KMS-11 (cell line): ENCODE results near the gene LOXL4.

ENCODE experiments used
- H2AFZ ChIP-seq: fragments of 200-600 bp; sonication (generic); 2 replicates; pipeline ENCODE4 v1.6.1; 2016; ENCODE audit warnings: antibody characterized with exemption, mixed run types, low read depth
- H3K27ac ChIP-seq: fragments of 200-600 bp; sonication (generic); 2 replicates; pipeline ENCODE4 v1.6.1; 2016; ENCODE audit warnings: mild to moderate bottlenecking, mixed run types
- H3K27me3 ChIP-seq: fragments of 200-600 bp; sonication (generic); 2 replicates; pipeline ENCODE4 v1.6.1; 2017; ENCODE audit warnings: mild to moderate bottlenecking, low read depth, mixed run types, moderate library complexity; ENCODE audit not compliant: insufficient read depth
- H3K36me3 ChIP-seq: fragments of 200-600 bp; sonication (generic); 2 replicates; pipeline ENCODE4 v1.6.1; 2017; ENCODE audit warnings: mild to moderate bottlenecking, mixed run types; ENCODE audit not compliant: insufficient read depth
- H3K4me1 ChIP-seq: fragments of 200-600 bp; sonication (generic); 2 replicates; pipeline ENCODE4 v1.6.1; 2016; ENCODE audit warnings: mild to moderate bottlenecking, low read depth, mixed run types; ENCODE audit not compliant: poor library complexity, severe bottlenecking
- H3K4me2 ChIP-seq: fragments of 200-600 bp; sonication (generic); 2 replicates; pipeline ENCODE4 v1.7.0; 2016; ENCODE audit warnings: mild to moderate bottlenecking, mixed run types
- H3K4me3 ChIP-seq: fragments of 200-600 bp; sonication (generic); IDR thresholded peaks from 2 replicates; pipeline ENCODE4 v1.6.1; 2017; ENCODE audit warnings: low read depth, low read length, mixed read lengths; ENCODE audit not compliant: insufficient read depth
- H3K79me2 ChIP-seq: fragments of 200-600 bp; sonication (generic); 2 replicates; pipeline ENCODE4 v1.6.1; 2016; ENCODE audit warnings: low read depth, mixed run types; ENCODE audit not compliant: insufficient read depth
- H3K9ac ChIP-seq: fragments of 200-600 bp; sonication (generic); 2 replicates; pipeline ENCODE4 v1.6.1; 2016; ENCODE audit warnings: mild to moderate bottlenecking, mixed run types
- H4K20me1 ChIP-seq: fragments of 200-600 bp; sonication (generic); 2 replicates; pipeline ENCODE4 v1.6.1; 2016; ENCODE audit warnings: mild to moderate bottlenecking, mixed run types; ENCODE audit not compliant: insufficient read depth
- CTCF ChIP-seq: fragments of 200-600 bp; sonication (generic); conservative IDR thresholded peaks from 2 replicates; pipeline ENCODE4 v1.6.1; 2017; ENCODE audit warnings: low read depth, mild to moderate bottlenecking, antibody characterized with exemption, low read length, moderate library complexity, mixed read lengths

Gene LOXL4

DNA sequence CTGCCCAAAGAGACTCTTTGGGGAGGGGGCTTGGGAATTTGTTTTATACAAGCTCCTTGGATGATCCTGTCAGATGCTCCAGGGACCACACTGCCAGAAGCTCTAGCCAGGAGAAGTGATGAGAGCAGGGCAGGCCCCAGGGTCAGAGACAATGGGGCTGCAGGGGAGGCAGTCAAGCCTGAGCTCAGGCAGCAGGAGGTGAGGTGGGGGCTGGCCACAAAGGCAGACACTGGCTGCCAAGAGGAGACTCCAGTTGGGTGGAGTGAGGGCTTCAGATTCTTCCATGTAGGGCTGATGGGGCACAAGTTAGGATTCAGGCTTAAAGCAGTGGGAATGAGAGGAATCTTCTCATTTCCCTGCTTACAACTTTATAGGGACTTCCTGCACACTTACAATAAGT lies 35.6 kb upstream of the LOXL4 start:
- no peak overlapping the region for H3K4me3 ChIP-seq
- no peaks in the 10 kb centered on the region for H3K4me1 ChIP-seq
- TF ChIP-seq CTCF = no peak
- no peak overlapping the region for H3K4me2 ChIP-seq
- no peak overlapping the region for H2AFZ ChIP-seq
- no peaks in the 10 kb centered on the region for H3K79me2 ChIP-seq
- no peaks in the 10 kb centered on the region for H3K27me3 ChIP-seq
- H3K36me3 ChIP-seq = no peaks in the 10 kb centered on the region
- H3K27ac ChIP-seq = no peak overlapping the region
- H3K9ac ChIP-seq = no peak overlapping the region
- H4K20me1 ChIP-seq = no peaks in the 10 kb centered on the region

DNA sequence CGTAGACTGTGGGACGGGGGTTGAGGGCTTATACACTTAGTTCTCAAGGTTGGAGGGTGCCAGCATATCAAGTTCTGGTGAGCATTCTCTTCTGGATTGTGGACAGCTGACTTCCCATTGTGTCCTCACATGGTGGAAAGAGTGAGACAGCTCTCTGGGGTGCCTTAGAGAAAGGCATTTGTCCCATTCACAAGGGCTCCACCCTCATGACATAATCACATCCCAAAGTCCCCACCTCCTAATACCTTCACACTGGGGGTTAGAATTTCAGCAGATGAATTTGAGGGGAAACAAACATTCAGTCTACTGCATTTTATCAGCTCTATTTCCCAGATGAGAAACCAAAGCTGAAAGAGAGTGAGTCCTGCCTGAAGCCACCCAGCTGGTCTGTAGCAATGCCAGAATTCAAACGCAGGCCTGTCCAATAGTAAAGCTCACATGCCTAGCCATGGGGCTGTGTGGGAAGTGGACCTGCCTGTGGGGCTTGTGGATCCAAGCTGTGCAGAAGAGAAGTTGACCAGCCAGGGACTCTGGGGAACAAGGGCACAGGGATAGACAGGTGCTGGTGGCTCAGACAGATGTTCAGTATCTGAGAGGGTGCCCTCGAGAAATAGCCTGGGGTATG lies 34.9 kb upstream of the LOXL4 start:
- Histone ChIP-seq H2AFZ (no peak overlapping the region), H3K27me3 (no peaks in the 10 kb centered on the region)
- no peak for TF ChIP-seq CTCF

GRCh38 chr10:98301664-98302319 lies 33.8 kb upstream of the LOXL4 start:
- H3K79me2 ChIP-seq = no peaks in the 10 kb centered on the region
- no peak for TF ChIP-seq CTCF
- H4K20me1 ChIP-seq = no peaks in the 10 kb centered on the region
- H3K9ac ChIP-seq = no peak overlapping the region
- no peak overlapping the region for H2AFZ ChIP-seq
- H3K4me1 ChIP-seq = no peaks in the 10 kb centered on the region
- no peaks in the 10 kb centered on the region for H3K27me3 ChIP-seq
- H3K27ac ChIP-seq = no peak overlapping the region
- no peak overlapping the region for H3K4me2 ChIP-seq
- no peak overlapping the region for H3K4me3 ChIP-seq
- H3K36me3 ChIP-seq = no peaks in the 10 kb centered on the region

More for the DNA sequence above, 34.9 kb upstream of the LOXL4 start:
- Histone ChIP-seq H3K4me1 (no peaks in the 10 kb centered on the region), H3K4me2 (no peak overlapping the region), H3K27ac (no peak overlapping the region), H4K20me1 (no peaks in the 10 kb centered on the region), H3K79me2 (no peaks in the 10 kb centered on the region), H3K9ac (no peak overlapping the region), H3K36me3 (no peaks in the 10 kb centered on the region), H3K4me3 (no peak overlapping the region)

DNA sequence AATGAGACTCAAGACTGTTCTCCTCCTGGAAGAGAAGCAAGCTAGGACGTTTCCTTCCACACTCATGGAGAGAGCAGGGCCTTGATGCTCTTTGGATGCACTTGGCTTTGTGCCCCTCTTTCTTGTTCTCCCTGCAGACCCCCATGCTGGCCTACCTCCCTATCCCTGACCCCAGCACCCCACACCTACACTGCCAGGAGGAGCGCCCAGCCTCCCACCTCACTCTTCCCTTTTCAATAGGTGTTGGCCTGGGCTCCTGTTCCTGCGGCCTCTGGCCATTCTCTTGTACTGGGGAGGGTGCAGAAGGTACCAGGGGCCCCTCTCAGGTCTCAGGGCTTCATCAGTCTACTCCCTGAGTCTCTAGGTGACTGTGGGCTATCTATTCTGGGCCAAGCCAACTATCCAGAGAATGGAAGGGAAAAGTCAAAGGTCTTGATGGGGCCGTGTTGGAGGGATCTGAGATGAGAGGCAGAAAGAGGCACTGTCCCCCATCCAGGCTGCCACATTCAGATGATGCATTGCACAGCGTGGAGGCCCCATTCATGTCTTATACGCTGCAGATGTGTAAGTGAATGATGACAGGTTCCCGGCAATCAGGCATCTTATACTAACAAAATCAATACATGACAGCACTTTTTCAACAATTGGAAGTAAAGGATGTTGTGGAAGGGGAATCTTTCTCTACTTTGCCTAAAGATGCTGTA lies 32.7 kb upstream of the LOXL4 start:
- Histone ChIP-seq H4K20me1 (no peaks in the 10 kb centered on the region), H2AFZ (no peak overlapping the region), H3K79me2 (no peaks in the 10 kb centered on the region), H3K27ac (no peak overlapping the region), H3K27me3 (no peaks in the 10 kb centered on the region), H3K9ac (no peak overlapping the region), H3K4me3 (no peak overlapping the region), H3K36me3 (no peaks in the 10 kb centered on the region), H3K4me1 (peaks cover 5% of the 10 kb centered on the region), H3K4me2 (no peak overlapping the region)
- no peak for TF ChIP-seq CTCF
